ENCODE data around the gene DNAJC22. TPM values are rescaled to one million over a fixed set of nuclear protein-coding genes. Genes with fewer than 3 reads are reported as not detected.

Gene DNAJC22
- total and polyA plus RNA-seq, 9 of the 15 experiments (the other 6 are each of a cell fraction or from before 2014, with no cell fraction given), result 0.10 to 1.2 (median 0.47) TPM

- TF ChIP-seq PBX2 (CRISPR knock-in tag; IDR thresholded peaks at IDR 0.05; ENCODE audit: low read depth) (no peak), PBX2 (tag; conservative IDR thresholded peaks at IDR 0.05; ENCODE audit: low read depth) (peak; percentile 66), TAF1 (IDR thresholded peaks at IDR 0.05; ENCODE audit: control insufficient read depth, extremely low read depth, insufficient read depth, low read length, severe bottlenecking) (no peak), NFE2 (IDR thresholded peaks at IDR 0.05; ENCODE audit: low read depth) (peak; percentile 40), CBFB (CRISPR knock-in tag; IDR thresholded peaks at IDR 0.05) (peak; percentile 55; the same call in 1 of the 2 replicates), MED1 (CRISPR knock-in tag; IDR thresholded peaks at IDR 0.05; ENCODE audit: borderline replicate concordance) (no peak), HOMEZ (CRISPR knock-in tag; IDR thresholded peaks at IDR 0.05) (no peak), TFAP4 (CRISPR knock-in tag; IDR thresholded peaks at IDR 0.05; ENCODE audit: borderline replicate concordance) (peak; percentile 50), LEF1 (IDR thresholded peaks at IDR 0.05) (no peak), SLC30A9 (CRISPR knock-in tag; IDR thresholded peaks at IDR 0.05) (no peak), YY1 (IDR thresholded peaks at IDR 0.05; ENCODE audit: borderline replicate concordance in 1 of 3, control insufficient read depth in 1 of 3, extremely low read depth in 1 of 3, insufficient read depth in 3 of 3, insufficient read length in 1 of 3, insufficient replicate concordance in 2 of 3, low read depth in 1 of 3, low read length in 2 of 3) (peak in 1 of 3 experiments; percentile 29), HMG20A (CRISPR knock-in tag; conservative IDR thresholded peaks at IDR 0.05) (no peak), KLF10 (CRISPR knock-in tag; IDR thresholded peaks at IDR 0.05) (no peak), ZNF184 (CRISPR knock-in tag; IDR thresholded peaks at IDR 0.05) (no peak), E2F1 (CRISPR knock-in tag; IDR thresholded peaks at IDR 0.05) (no peak), SIN3A (IDR thresholded peaks at IDR 0.05; ENCODE audit: borderline replicate concordance in 2 of 2, control insufficient read depth in 1 of 2, low read depth in 2 of 2, low read length in 2 of 2) (0 out of 4 replicates have a peak, but pooled peaks of 1 of the 2 experiments have one; percentile 31), MYC (IDR thresholded peaks at IDR 0.05; ENCODE audit: low read depth, low read length) (0 out of 2 replicates have a peak, but pooled peaks have one; percentile 32), MYC (CRISPR knock-in tag; IDR thresholded peaks at IDR 0.05; ENCODE audit: borderline replicate concordance, low read depth) (no peak)
These were observed 3.6 kb upstream of the DNAJC22 start (continued) for GRCh38 chr12:49342914-49343731.
